ENCODE data around the gene CLEC16A. TPM values are rescaled to one million over a fixed set of nuclear protein-coding genes. Genes with fewer than 3 reads are reported as not detected.
A peak's percentile ranks its signal among the peaks of the same experiment; 100 is the strongest.

The CLEC16A gene
- total RNA-seq, 1 donor from 2014 or later: 14.6 TPM

DNA sequence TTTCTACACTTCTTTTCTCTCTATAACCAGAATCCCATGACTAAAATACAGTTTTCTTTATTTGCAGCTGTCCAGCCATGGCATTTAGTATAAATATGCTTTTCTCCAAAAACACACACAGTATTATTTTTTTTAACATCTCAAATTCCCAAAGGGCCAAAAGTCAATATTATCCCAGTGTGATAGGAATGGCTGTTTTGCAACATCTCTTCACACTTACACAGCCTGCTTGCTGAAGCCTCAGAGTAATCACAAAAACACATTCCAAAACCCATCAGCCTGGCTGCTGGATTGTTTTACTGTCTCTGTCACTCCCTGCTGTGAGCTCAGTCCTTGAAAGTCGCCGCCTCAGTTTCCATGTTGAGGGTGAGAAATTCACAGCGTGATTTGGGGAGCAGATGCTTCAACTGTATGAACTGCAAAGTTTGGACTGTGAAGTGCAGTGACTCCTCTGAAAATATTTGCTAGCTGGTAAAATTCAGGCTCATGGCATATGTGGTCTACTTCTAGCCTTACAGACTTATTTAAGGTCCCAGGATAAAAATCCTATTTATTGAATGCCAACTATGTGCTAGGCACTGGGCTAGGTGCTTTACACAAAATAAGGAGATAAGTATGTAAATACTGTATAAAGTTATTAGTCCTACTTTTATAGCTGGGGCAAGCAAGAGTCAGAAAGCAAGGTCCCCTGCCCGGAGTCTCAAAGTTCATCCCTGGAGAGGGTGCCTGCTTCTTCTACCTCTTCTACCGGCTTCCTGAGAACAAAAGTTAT, 195.1 kb downstream of the CLEC16A start:
- Histone ChIP-seq H3K36me3 (ENCODE audit: control insufficient read depth in 3 of 3, insufficient read depth in 3 of 3, low read length in 3 of 3) (peaks cover 0 to 2% (median 0%) of the 10 kb centered on the region in 3 donors), H3K9me3 (ENCODE audit: control insufficient read depth in 3 of 3, low read length in 3 of 3) (no peaks in the 10 kb centered on the region), H3K4me3 (ENCODE audit: low read length in 3 of 3) (no peak overlapping the region), H3K4me1 (ENCODE audit: control insufficient read depth in 3 of 3, insufficient read depth in 3 of 3, low read length in 3 of 3) (peaks cover 38 to 61% (median 59%) of the 10 kb centered on the region in 3 donors), H3K27me3 (ENCODE audit: control insufficient read depth in 3 of 3, insufficient read depth in 3 of 3, low read length in 3 of 3) (no peaks in the 10 kb centered on the region), H3K9ac (ENCODE audit: low read depth in 1 of 3, low read length in 3 of 3) (no peak overlapping the region), H3K27ac (ENCODE audit: low read depth, low read length) (no peak overlapping the region)

DNA sequence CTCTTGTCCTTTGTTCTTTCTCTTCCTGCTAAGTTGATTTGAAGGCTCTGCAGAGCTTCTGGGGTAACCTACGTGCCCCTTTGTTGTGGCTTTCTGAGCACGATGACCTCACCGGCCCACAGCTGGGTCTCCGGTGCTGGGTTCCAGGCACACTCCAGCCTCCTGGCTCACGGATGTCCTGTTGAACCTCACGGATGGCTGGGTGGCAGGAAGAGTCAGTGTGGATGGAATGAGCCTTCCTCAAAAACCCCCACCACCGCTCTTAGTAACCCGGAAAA, 195.7 kb downstream of the CLEC16A start:
- H3K9me3 ChIP-seq (ENCODE audit: control insufficient read depth in 3 of 3, low read length in 3 of 3): no peaks in the 10 kb centered on the region
- no peak overlapping the region for H3K4me3 ChIP-seq (ENCODE audit: low read length in 3 of 3)
- H3K27me3 ChIP-seq (ENCODE audit: control insufficient read depth in 3 of 3, insufficient read depth in 3 of 3, low read length in 3 of 3): no peaks in the 10 kb centered on the region
- H3K36me3 ChIP-seq (ENCODE audit: control insufficient read depth in 3 of 3, insufficient read depth in 3 of 3, low read length in 3 of 3): peaks cover 0 to 2% (median 0%) of the 10 kb centered on the region in 3 donors
- peaks cover 38 to 61% (median 59%) of the 10 kb centered on the region in 3 donors for H3K4me1 ChIP-seq (ENCODE audit: control insufficient read depth in 3 of 3, insufficient read depth in 3 of 3, low read length in 3 of 3)
- H3K9ac ChIP-seq (ENCODE audit: low read depth in 1 of 3, low read length in 3 of 3): no peak overlapping the region
- no peak overlapping the region for H3K27ac ChIP-seq (ENCODE audit: low read depth, low read length)

GRCh38 chr16:11140466-11140865, 196.1 kb downstream of the CLEC16A start:
- no peaks in the 10 kb centered on the region for H3K9me3 ChIP-seq (ENCODE audit: control insufficient read depth in 3 of 3, low read length in 3 of 3)
- H3K4me1 ChIP-seq (ENCODE audit: control insufficient read depth in 3 of 3, insufficient read depth in 3 of 3, low read length in 3 of 3): peaks cover 38 to 61% (median 59%) of the 10 kb centered on the region in 3 donors
- H3K9ac ChIP-seq (ENCODE audit: low read depth in 1 of 3, low read length in 3 of 3): no peak overlapping the region
- no peak overlapping the region for H3K27ac ChIP-seq (ENCODE audit: low read depth, low read length)
- peaks cover 0 to 2% (median 0%) of the 10 kb centered on the region in 3 donors for H3K36me3 ChIP-seq (ENCODE audit: control insufficient read depth in 3 of 3, insufficient read depth in 3 of 3, low read length in 3 of 3)
- H3K4me3 ChIP-seq (ENCODE audit: low read length in 3 of 3): no peak overlapping the region
- H3K27me3 ChIP-seq (ENCODE audit: control insufficient read depth in 3 of 3, insufficient read depth in 3 of 3, low read length in 3 of 3): no peaks in the 10 kb centered on the region

DNA sequence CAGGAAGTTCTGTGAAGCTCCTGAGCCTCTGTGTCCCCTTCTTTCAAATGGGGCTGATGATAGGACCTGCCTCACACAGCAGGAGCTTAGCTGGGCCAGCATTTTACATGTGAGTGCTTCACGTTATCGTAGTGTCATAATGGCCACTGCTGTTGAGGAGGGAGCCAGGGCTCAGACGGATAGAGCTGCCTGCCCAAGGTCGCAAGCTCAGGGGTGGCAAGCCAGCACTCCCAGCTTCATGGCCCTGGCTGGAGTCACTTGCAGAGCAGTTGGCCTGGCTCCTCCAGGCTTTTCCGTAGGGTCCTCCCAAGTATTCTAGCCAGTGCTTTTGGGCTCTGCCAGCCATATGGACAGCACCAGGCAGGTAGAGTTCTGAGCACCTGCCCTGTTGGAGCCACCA, 196.5 kb downstream of the CLEC16A start:
- Histone ChIP-seq H3K9me3 (ENCODE audit: control insufficient read depth in 3 of 3, low read length in 3 of 3) (no peaks in the 10 kb centered on the region), H3K27ac (ENCODE audit: low read depth, low read length) (no peak overlapping the region), H3K27me3 (ENCODE audit: control insufficient read depth in 3 of 3, insufficient read depth in 3 of 3, low read length in 3 of 3) (no peaks in the 10 kb centered on the region), H3K4me3 (ENCODE audit: low read length in 3 of 3) (no peak overlapping the region), H3K36me3 (ENCODE audit: control insufficient read depth in 3 of 3, insufficient read depth in 3 of 3, low read length in 3 of 3) (peaks cover 0 to 2% (median 0%) of the 10 kb centered on the region in 3 donors), H3K4me1 (ENCODE audit: control insufficient read depth in 3 of 3, insufficient read depth in 3 of 3, low read length in 3 of 3) (peaks cover 34 to 61% (median 59%) of the 10 kb centered on the region in 3 donors), H3K9ac (ENCODE audit: low read depth in 1 of 3, low read length in 3 of 3) (no peak overlapping the region)

DNA sequence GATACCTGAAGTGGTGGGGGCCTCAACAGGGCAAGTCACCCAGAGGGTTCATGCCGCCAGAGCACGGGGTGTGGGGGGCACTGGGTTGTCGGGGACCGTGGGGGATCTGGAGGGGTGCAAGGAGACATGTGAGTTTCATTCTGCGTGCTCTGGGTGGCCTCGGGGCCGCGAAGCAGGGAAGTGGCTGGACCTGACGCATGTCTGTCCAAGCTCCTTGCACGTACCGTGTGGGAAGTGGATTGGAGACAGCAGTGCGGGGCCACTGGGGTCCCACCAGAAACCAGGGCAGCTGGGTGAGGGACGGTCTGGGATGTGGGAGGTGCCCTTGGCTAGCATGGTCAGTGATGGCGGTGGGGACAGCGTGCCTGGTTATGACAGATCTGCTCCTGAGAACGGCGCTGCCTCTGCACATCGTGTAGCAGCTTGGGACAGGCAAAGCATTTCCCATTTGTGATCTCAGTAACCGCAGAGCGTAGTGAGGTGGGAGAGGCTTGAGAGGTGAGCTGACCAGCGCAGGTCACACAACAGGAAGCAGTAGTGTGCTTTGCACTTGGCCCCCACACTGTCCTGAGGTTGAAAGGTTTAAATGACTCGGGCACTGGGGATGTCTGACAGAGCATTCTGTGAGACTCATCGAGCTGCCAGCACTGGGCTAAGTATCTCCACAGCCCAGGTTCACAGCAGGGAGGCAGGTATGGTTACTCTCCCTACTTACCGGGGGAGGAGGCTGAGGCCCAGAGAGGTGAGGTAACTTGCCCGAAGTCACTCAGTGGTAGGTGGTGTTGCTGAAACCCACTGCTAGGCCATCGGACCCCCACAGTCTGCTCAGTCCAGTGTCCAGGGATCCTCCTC, 197.3 kb downstream of the CLEC16A start:
- no peaks in the 10 kb centered on the region for H3K9me3 ChIP-seq (ENCODE audit: control insufficient read depth in 3 of 3, low read length in 3 of 3)
- H3K27me3 ChIP-seq (ENCODE audit: control insufficient read depth in 3 of 3, insufficient read depth in 3 of 3, low read length in 3 of 3): no peaks in the 10 kb centered on the region
- H3K27ac ChIP-seq (ENCODE audit: low read depth, low read length): no peak overlapping the region
- H3K4me3 ChIP-seq (ENCODE audit: low read length in 3 of 3): no peak overlapping the region
- H3K4me1 ChIP-seq (ENCODE audit: control insufficient read depth in 3 of 3, insufficient read depth in 3 of 3, low read length in 3 of 3): peaks cover 27 to 54% (median 54%) of the 10 kb centered on the region in 3 donors
- H3K36me3 ChIP-seq (ENCODE audit: control insufficient read depth in 3 of 3, insufficient read depth in 3 of 3, low read length in 3 of 3): peaks cover 0 to 2% (median 0%) of the 10 kb centered on the region in 3 donors
- H3K9ac ChIP-seq (ENCODE audit: low read depth in 1 of 3, low read length in 3 of 3): peak overlapping the region in 2 of 3 donors; percentile 9 to 50

DNA sequence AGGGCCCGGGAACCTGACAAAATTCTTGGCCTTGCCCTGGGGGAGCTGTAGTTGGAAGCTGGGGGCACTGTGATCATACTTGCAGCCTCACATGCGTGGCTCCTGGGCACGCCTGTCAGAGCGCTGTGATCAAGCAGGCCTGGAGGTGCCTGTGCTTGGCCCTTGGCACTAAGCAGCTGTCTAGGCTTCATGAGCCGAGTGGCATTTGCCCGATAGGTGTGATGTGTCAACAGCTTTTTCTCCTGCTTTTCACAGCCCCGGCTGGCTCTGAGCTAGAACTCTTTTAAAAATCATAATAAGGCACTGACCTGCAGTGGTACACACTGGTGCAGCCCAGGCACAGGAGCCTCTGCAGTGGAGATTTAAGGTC, 197.9 kb downstream of the CLEC16A start:
- Histone ChIP-seq H3K9me3 (ENCODE audit: control insufficient read depth in 3 of 3, low read length in 3 of 3) (no peaks in the 10 kb centered on the region), H3K27ac (ENCODE audit: low read depth, low read length) (no peak overlapping the region), H3K4me3 (ENCODE audit: low read length in 3 of 3) (no peak overlapping the region), H3K36me3 (ENCODE audit: control insufficient read depth in 3 of 3, insufficient read depth in 3 of 3, low read length in 3 of 3) (peaks cover 0 to 2% (median 0%) of the 10 kb centered on the region in 3 donors), H3K27me3 (ENCODE audit: control insufficient read depth in 3 of 3, insufficient read depth in 3 of 3, low read length in 3 of 3) (no peaks in the 10 kb centered on the region), H3K4me1 (ENCODE audit: control insufficient read depth in 3 of 3, insufficient read depth in 3 of 3, low read length in 3 of 3) (peaks cover 27 to 51% (median 51%) of the 10 kb centered on the region in 3 donors), H3K9ac (ENCODE audit: low read depth in 1 of 3, low read length in 3 of 3) (peak overlapping the region in 1 of 3 donors; percentile 50)

DNA sequence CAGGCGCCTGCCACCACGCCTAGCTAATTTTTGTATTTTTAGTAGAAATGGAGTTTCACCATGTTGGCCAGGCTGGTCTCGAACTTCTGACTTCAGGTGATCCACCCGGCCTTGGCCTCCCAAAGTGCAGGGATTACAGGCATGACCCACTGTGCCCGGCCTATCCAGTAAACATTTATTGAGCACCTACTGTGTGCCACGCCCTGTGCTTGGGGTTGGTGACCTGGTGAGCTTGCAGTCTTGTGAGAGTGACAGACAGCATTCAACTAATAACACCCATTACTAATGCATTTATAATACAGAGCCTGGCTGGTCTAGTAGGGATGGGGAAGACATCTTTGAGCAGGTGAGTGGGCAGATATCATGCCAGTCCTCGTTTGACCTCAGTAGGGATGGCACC, 198.6 kb downstream of the CLEC16A start:
- H3K9ac ChIP-seq (ENCODE audit: low read depth in 1 of 3, low read length in 3 of 3): no peak overlapping the region
- H3K9me3 ChIP-seq (ENCODE audit: control insufficient read depth in 3 of 3, low read length in 3 of 3): no peaks in the 10 kb centered on the region
- peaks cover 0 to 2% (median 0%) of the 10 kb centered on the region in 3 donors for H3K36me3 ChIP-seq (ENCODE audit: control insufficient read depth in 3 of 3, insufficient read depth in 3 of 3, low read length in 3 of 3)
- H3K27ac ChIP-seq (ENCODE audit: low read depth, low read length): no peak overlapping the region
- H3K4me3 ChIP-seq (ENCODE audit: low read length in 3 of 3): no peak overlapping the region
- no peaks in the 10 kb centered on the region for H3K27me3 ChIP-seq (ENCODE audit: control insufficient read depth in 3 of 3, insufficient read depth in 3 of 3, low read length in 3 of 3)
- H3K4me1 ChIP-seq (ENCODE audit: control insufficient read depth in 3 of 3, insufficient read depth in 3 of 3, low read length in 3 of 3): peaks cover 27 to 51% (median 51%) of the 10 kb centered on the region in 3 donors

DNA sequence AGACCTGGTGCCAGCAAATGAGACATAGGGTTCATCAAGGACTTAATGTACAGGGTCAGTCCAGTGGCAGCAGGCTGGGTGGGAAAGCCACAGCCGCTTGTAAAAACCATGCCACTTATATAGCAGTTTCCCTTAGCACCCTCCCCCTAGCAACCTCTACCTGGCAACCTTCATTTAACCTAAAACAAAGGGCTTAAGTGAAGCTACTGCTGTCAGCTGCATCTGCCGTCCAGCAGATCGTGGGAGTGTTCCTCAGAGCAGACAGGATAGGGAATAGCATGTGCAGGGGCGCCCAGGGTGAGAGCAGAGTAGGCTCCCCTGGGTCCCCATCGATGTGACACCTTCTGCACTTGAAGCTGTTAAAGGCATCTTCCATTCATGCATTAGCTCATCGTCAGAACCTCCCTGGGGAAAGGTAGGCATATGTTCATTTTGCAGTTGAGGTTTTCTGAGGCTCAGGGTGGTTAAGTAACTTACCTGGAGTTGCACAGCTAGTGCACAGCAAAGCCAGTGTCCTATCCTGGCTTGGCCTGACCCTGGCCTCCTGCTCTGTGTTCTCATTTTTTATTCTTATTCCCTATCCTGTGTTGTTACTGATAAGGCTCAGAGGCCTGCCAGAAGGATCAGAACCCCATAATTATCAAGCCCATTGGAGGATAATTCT, 199.1 kb downstream of the CLEC16A start:
- Histone ChIP-seq H3K9ac (ENCODE audit: low read depth in 1 of 3, low read length in 3 of 3) (no peak overlapping the region), H3K36me3 (ENCODE audit: control insufficient read depth in 3 of 3, insufficient read depth in 3 of 3, low read length in 3 of 3) (peaks cover 0 to 2% (median 0%) of the 10 kb centered on the region in 3 donors), H3K4me3 (ENCODE audit: low read length in 3 of 3) (no peak overlapping the region), H3K27ac (ENCODE audit: low read depth, low read length) (no peak overlapping the region), H3K9me3 (ENCODE audit: control insufficient read depth in 3 of 3, low read length in 3 of 3) (no peaks in the 10 kb centered on the region), H3K27me3 (ENCODE audit: control insufficient read depth in 3 of 3, insufficient read depth in 3 of 3, low read length in 3 of 3) (no peaks in the 10 kb centered on the region), H3K4me1 (ENCODE audit: control insufficient read depth in 3 of 3, insufficient read depth in 3 of 3, low read length in 3 of 3) (peaks cover 27 to 51% (median 51%) of the 10 kb centered on the region in 3 donors)

DNA sequence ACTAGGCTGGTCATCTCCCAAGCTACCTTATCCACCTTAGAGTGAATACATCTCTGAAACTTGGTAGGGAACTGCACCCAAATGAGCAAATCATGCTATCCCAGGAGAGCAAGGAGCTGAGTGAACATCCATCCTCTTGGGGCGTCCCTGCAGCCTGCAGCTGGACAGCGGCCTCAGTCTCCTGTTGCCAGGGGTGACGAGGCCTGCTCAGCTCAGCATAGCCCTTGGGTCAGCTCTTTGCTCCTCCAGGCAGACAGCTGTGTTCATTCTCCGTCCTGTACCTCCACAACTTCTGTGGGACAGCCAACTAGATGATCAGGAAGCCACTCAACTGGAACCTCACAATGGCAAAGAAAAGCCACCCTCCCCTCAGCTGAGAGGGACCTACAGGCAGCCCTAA, 199.8 kb downstream of the CLEC16A start:
- no peak overlapping the region for H3K27ac ChIP-seq (ENCODE audit: low read depth, low read length)
- H3K27me3 ChIP-seq (ENCODE audit: control insufficient read depth in 3 of 3, insufficient read depth in 3 of 3, low read length in 3 of 3): no peaks in the 10 kb centered on the region
- H3K4me3 ChIP-seq (ENCODE audit: low read length in 3 of 3): no peak overlapping the region
- peaks cover 23 to 49% (median 49%) of the 10 kb centered on the region in 3 donors for H3K4me1 ChIP-seq (ENCODE audit: control insufficient read depth in 3 of 3, insufficient read depth in 3 of 3, low read length in 3 of 3)
- H3K9me3 ChIP-seq (ENCODE audit: control insufficient read depth in 3 of 3, low read length in 3 of 3): no peaks in the 10 kb centered on the region
- peaks cover 0 to 2% (median 0%) of the 10 kb centered on the region in 3 donors for H3K36me3 ChIP-seq (ENCODE audit: control insufficient read depth in 3 of 3, insufficient read depth in 3 of 3, low read length in 3 of 3)
- no peak overlapping the region for H3K9ac ChIP-seq (ENCODE audit: low read depth in 1 of 3, low read length in 3 of 3)

Data from skeletal muscle tissue (tissue), 4 donors.